A549 treated with CORT108297 at 1 μM for 4 hours (cell line): ENCODE results near the gene SSTR1. TPM values are rescaled to one million over a fixed set of nuclear protein-coding genes. Genes with fewer than 3 reads are reported as not detected.

Source experiments
- total RNA-seq: library from RNA; stranded (reverse); fragments of 200-300 nt; extraction: Qiagen RNA extraction; gene quantifications from 5 replicates; pipeline ENCODE4 v1.2.3, GENCODE V29; 2022

SSTR1 gene
- 0.02 TPM in 1 of 5 replicates, not detected in the others for total RNA-seq

DNA sequence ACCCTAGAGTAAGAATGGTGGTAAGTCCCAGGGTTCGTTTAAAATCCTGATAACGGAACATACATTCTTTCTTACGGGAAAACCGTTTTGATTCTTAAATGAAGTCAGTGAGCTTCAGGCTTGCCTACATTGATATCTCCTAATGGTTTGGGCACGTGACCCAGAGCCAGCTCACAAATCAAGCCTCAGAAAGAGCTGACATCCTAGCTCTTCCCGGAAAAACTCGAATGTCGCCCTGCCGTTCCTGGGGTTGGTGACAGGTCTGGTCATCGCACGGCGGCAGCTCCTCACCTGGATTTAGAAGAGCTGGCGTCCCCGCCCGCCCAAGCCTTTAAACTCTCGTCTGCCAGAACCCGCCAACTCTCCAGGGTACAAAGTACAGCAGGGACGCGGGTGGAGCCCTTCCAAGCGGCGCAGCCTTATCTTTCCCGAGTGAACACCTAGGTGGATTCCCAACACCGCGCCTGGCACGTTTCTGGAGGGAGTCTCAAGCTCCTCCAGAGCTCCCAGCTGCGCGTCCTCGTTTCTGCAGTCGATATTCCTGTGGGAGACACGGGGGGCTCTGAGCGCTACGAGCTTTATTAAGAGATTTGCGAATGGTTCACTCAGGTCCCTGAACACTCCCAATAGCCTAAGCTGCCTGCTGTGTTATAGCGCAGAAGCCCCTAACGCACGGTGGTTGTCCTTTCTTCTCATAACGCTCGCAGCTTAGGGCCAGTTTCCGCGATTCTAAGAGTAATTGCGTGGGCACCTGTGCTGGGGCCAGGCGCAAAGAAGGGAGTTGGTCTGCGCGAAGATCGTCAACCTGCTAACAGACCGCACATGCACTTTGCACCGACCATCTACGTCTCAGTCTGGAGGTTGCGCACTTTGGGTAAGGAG lies at the start of gene SSTR1:
SSTR1 (plus strand) TSS at position 169 of the 882 bp plus-strand sequence. CDS start 1,486 bp downstream, outside the sequence.

GRCh38 chr14:38255673-38256532 lies 48.2 kb downstream of the SSTR1 start, which contains the start of gene CLEC14A:
Gene CLEC14A, minus strand, starts transcription at chr14:38256093. Its CDS starts 71 bp downstream, at chr14:38256022.

Other genes starting within 250 kb of the SSTR1 start
- not detected in 5 replicates for gene CLEC14A, start 48.2 kb downstream of the SSTR1 start, total RNA-seq